Measurements from ENCODE around the gene KRT14. TPM values are rescaled to one million over a fixed set of nuclear protein-coding genes. Genes with fewer than 3 reads are reported as not detected.

Gene KRT14
- polyA plus RNA-seq, 1 experiment, result not detected

- H3K4me3 ChIP-seq (ENCODE audit: low read depth, low read length), result no peak overlapping the region
- no peaks in the 10 kb centered on the region; the same call in 1 of the 2 replicates for H3K9me3 ChIP-seq (ENCODE audit: control insufficient read depth, insufficient read depth, low read length)
- H3K27ac ChIP-seq (ENCODE audit: low read depth, low read length), result no peak overlapping the region
- ChIA-PET CTCF (interaction anchor here (1.8 to 6.6 kb wide), 2 partner anchors 9 to 108 kb away, joined by 18 to 60 read pairs; no protein-coding TSS in a partner anchor), POLR2A (interaction anchor here (0.9 kb wide), 1 partner anchor 9 kb away, joined by 4 read pairs; no protein-coding TSS in a partner anchor)
- no peak for DNase-seq (ENCODE audit: low read depth, low spot score)
- H3K27me3 ChIP-seq (ENCODE audit: control insufficient read depth, insufficient read depth, low read length), result no peaks in the 10 kb centered on the region
- no peak for TF ChIP-seq CTCF (IDR thresholded peaks at IDR 0.05; ENCODE audit: low read depth, low read length)
Observed at GRCh38 chr17:41539979-41540701, 46.6 kb downstream of the KRT14 start.

DNA sequence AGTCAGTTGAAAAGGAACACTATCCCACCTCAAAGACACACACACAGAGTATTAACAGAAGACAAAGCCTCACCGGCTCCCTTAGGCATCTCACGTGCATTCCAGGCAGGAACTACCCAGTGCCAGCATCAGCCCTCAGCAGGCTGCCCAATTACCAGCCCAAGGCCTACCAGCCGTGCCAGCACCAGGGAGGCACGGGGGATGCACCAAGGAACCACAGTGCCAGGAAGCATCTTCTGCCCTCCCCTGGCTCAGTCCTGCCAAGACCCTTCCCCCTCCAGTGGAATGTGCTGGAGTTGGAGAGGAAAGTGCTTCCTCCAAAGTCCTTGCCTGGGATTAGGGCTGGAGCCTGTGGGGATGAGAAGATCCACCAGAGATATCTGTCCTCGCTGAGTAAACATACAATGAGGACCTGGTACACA, 47.6 kb downstream of the KRT14 start:
- H3K9me3 ChIP-seq (ENCODE audit: control insufficient read depth, insufficient read depth, low read length), result no peaks in the 10 kb centered on the region; the same call in 1 of the 2 replicates
- H3K27me3 ChIP-seq (ENCODE audit: control insufficient read depth, insufficient read depth, low read length), result no peaks in the 10 kb centered on the region
- DNase-seq (ENCODE audit: low read depth, low spot score), result no peak
- CTCF ChIA-PET, result interaction anchor here (1.0 to 6.6 kb wide), 5 partner anchors 10 to 682 kb away, joined by 3 to 60 read pairs (median 5); no protein-coding TSS in a partner anchor
- POLR2A ChIA-PET, result interaction anchor here (0.6 kb wide), 1 partner anchor 1016 kb away, joined by 3 read pairs; no protein-coding TSS in a partner anchor
- no peak overlapping the region for H3K4me3 ChIP-seq (ENCODE audit: low read depth, low read length)
- no peak for TF ChIP-seq CTCF (IDR thresholded peaks at IDR 0.05; ENCODE audit: low read depth, low read length)
- peak overlapping the region; percentile 61 for H3K27ac ChIP-seq (ENCODE audit: low read depth, low read length)

DNA sequence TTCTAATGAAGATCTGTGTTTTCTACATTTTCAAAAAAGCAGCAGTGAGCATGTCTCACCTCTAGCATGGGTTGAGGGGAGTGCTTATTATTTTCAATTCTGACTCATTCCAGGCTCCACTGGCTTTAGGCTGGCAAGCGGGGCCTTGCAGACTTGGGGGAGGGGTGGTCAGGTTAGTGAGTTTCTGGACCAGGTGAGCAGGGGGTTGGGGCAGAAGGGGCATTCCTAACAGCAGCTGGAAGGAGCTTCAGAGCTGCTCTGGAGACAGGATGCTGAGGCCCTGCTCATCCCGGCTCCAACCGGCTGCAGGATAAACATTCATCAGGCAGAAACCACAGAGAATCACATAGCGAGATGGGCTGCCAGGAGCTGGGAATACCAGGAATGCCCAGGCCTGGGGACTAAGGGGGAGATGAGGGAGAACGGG, 48.1 kb downstream of the KRT14 start:
- H3K4me3 ChIP-seq (ENCODE audit: low read depth, low read length), result no peak overlapping the region
- peak overlapping the region; percentile 61 for H3K27ac ChIP-seq (ENCODE audit: low read depth, low read length)
- no peak for DNase-seq (ENCODE audit: low read depth, low spot score)
- ChIA-PET POLR2A (interaction anchor here (0.6 kb wide), 1 partner anchor 1016 kb away, joined by 3 read pairs; no protein-coding TSS in a partner anchor), CTCF (interaction anchor here (0.7 to 6.6 kb wide), 6 partner anchors 11 to 682 kb away, joined by 3 to 60 read pairs (median 5); no protein-coding TSS in a partner anchor)
- H3K9me3 ChIP-seq (ENCODE audit: control insufficient read depth, insufficient read depth, low read length), result no peaks in the 10 kb centered on the region; the same call in 1 of the 2 replicates
- TF ChIP-seq CTCF (IDR thresholded peaks at IDR 0.05; ENCODE audit: low read depth, low read length), result no peak
- H3K27me3 ChIP-seq (ENCODE audit: control insufficient read depth, insufficient read depth, low read length), result no peaks in the 10 kb centered on the region

DNA sequence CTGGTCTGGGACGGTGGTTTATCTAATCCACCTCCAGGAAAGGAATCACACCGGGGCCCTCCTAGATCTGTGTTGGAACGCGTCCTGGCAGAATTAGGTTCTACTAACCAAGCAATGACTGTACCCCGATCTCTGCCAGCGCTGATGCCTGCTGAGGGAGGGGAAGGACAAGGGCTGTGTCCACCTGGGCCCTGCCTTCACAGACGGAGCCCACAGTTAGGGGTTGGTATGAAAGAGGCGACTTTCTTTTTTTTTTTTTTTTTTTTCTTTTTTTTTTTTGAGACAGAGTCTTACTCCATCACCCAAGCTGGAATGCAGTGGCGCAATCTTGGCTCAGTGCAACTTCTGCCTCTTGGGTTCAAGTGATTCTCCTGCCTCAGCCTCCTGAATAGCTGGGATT, 48.7 kb downstream of the KRT14 start:
- no peak for DNase-seq (ENCODE audit: low read depth, low spot score)
- CTCF ChIA-PET, result interaction anchor here (0.7 to 6.6 kb wide), 6 partner anchors 11 to 681 kb away, joined by 3 to 60 read pairs (median 4); no protein-coding TSS in a partner anchor

More for the DNA sequence above, 48.7 kb downstream of the KRT14 start:
- H3K4me3 ChIP-seq (ENCODE audit: low read depth, low read length), result no peak overlapping the region
- no peaks in the 10 kb centered on the region; the same call in 1 of the 2 replicates for H3K9me3 ChIP-seq (ENCODE audit: control insufficient read depth, insufficient read depth, low read length)
- H3K27me3 ChIP-seq (ENCODE audit: control insufficient read depth, insufficient read depth, low read length), result no peaks in the 10 kb centered on the region
- no peak for TF ChIP-seq CTCF (IDR thresholded peaks at IDR 0.05; ENCODE audit: low read depth, low read length)
- H3K27ac ChIP-seq (ENCODE audit: low read depth, low read length), result no peak overlapping the region
- POLR2A ChIA-PET, result no interaction called here

Measured in AG04450 (cell line).